Nucleus accumbens (tissue), 56 donors: ENCODE measurements around the gene TM4SF18.

ENCODE experiments used
- DNase-seq, 56 donors: peaks; one replicate each; lab custom pipeline; 2025; lab: John Stamatoyannopoulos, UW

TM4SF18 gene

GRCh38 chr3:149331396-149331795, 2.0 kb downstream of the TM4SF18 start:
- DNase-seq = no peak

DNA sequence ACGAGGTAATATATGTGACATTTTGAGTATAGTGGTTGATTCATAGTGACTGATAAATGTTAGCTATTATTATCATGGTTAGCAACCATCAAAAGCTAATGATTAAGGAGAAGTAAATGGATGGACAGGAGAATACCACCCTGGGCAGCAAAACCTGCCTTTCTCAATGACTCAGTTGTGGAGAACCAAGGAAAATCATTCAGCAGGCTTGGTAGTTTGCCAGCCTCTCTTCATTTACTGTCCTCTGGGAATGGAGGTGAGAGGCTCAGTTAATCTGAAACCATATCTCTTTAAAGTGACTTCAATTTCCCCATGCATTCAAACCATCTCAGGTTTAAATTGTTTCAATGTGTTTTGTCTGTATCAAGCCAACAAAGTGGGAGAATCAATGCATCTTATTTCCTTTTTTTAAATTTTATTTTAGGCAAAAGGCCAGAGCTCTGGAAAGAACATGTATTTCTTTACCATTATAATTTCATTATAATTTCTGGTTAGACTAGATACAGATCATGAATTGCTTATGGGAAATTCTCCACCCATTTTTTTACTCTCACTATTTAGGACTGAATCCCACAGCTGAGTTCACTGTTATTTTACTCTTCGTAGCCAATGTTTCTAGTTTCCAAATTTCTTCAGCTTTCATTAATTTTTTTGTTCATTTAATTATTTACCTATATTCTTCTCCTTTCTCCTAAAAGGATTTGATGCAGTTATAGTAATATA, 2.7 kb downstream of the TM4SF18 start:
- no peak for DNase-seq

DNA sequence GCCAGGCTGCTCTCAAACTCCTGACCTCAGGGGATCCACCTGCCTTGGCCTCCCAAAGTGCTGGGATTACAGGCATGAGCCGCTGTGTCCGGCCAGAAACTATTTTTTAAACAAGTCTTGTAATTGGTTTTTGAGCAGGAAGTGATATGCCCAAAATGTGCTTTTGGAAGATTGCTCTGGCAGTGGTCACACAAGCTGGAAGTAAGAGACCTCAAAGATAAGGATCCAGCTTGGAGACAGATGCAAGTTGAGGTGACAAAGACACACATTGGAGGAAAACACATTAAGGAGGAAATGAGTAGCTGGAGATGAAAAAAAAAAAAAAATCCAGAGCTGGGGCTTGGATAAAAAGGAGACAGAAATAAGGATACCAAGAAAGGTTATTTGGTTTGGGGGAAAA, 6.3 kb downstream of the TM4SF18 start:
- no peak for DNase-seq

GRCh38 chr3:149325581-149325980, 7.9 kb downstream of the TM4SF18 start:
- no peak for DNase-seq

DNA sequence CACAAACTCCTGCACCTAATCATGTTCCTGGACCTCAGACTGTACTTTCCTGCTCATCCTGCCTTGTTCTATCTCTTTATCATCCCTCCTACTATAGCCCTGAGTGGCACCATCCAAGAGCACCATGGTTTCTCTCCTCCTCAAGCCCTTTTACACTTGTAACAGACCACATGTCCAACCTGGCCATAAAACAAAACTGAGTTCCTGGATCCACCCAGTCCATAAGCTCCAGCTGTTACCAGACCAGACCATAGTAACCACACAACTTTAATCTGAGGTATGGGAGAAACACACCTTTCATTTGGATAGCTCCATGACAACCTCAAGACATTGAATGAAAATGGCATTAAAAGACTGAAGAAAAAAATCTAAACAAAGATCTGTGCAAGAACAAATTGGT, 9.1 kb downstream of the TM4SF18 start:
- no peak for DNase-seq

GRCh38 chr3:149321640-149322039, 11.8 kb downstream of the TM4SF18 start:
- DNase-seq = no peak

GRCh38 chr3:149321136-149321535, 12.3 kb downstream of the TM4SF18 start:
- DNase-seq = no peak

DNA sequence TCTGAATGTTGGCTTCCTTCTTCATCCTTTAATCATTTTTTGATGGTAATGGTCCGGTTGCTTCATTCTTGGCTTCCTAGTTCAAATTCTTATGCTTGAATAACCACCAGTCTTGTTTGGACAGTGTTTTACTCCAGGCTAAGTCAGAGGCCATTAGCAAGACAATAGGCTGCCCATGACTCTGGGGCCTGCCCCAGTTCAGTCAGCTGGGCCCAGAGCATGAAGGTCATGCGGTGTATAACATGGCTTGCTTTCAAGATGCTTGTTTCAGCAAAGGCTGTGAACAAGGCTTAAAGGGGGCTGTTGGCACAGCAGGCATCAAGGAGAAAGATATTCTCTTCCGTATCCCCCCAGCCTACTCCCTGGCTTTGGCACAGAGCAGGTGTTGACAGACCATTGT, 13.7 kb downstream of the TM4SF18 start:
- DNase-seq = no peak

DNA sequence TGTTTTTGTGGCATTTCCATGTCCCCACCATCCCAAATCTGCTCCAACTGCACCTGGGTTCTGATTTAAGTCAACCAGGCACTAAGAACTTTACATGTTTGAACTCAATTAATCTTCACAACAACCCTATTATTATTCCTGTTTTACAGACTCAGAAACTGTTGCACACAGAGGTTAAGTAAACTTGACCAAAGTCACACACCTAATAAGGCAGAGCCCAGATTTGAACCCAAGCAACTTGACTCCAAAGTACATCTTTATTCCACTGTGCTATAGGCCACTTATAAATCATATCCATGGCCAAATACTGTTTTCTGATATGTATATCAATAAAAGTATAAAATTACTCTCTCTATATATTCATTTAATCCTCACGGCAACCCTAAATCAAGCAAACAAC, 16.4 kb downstream of the TM4SF18 start:
- DNase-seq = no peak

DNA sequence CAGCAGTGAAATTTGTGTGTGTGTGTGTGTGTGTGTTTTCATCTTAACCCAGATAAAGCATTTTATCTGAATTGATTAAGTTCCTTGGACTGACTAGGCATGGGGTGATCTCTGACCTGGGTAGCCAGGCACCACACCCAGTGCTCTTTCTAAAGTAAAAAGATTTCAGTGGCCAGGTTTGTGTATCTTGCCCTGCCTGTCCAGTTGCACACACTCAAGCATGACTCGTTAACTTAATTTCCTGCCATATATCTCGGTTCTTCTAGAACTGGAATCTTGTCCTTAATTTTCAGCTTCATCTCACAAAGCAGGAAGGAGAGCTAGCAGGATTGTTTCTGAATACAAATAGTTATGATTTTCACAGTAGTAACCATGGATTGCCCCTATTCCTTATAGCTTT, 17.0 kb downstream of the TM4SF18 start:
- no peak for DNase-seq

GRCh38 chr3:149315694-149316093, 17.7 kb downstream of the TM4SF18 start:
- no peak for DNase-seq

GRCh38 chr3:149314807-149315578, 18.4 kb downstream of the TM4SF18 start:
- DNase-seq = no peak

- DNase-seq = no peak
Measured at GRCh38 chr3:149313542-149313941, 19.9 kb downstream of the TM4SF18 start.

- DNase-seq = no peak
Measured at GRCh38 chr3:149310796-149311534, 22.5 kb downstream of the TM4SF18 start.

DNA sequence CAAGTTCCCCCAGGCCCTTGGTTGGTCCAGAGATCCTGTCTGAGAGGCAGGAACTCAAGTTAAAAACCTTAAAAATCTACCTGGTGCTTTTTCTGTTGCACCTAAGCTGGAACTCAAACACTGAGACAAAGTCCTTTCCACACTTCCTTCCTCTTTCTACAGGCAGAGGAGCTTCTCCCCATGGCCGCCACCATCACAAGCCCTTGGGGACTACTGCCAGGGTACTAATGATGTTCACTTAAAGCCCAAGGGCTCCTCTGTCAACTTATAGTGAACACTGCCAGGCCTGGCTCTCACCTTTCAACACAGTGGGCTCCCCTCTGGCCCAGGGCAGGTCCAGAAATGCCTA, 26.0 kb downstream of the TM4SF18 start:
- no peak for DNase-seq

DNA sequence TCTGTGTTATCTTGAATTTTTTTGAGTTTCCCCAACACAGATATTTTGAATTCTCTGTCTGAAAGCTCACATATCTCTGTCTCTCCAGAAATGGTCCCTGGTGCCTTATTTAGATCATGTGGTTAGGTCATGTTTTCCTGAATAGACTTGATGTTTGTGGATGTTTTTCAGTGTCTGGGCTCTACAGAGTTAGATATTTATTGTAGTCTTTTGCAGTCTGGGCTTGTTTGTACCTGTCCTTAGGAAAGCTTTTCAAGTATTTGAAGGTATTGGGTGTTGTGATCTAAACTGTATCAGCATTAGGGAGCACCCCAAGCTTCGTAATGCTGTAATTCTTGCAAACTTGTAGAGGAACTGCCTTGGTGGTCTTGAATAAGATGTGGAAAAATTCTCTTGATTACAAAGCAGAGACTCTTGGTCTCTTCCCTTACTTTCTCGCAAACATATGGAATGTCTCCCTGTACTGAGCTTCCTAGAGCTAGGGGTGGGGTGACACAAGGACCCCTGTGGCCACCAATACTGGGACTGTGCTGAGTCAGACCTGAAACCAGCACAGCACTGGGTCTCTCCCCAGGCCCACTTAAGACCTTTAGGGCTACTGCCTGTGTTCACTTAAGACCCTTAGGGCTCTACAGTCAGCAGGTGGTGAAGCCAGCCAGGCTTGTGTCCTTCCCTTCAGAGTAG, 26.5 kb downstream of the TM4SF18 start:
- no peak for DNase-seq

GRCh38 chr3:149305376-149305775, 28.1 kb downstream of the TM4SF18 start:
- no peak for DNase-seq

DNA sequence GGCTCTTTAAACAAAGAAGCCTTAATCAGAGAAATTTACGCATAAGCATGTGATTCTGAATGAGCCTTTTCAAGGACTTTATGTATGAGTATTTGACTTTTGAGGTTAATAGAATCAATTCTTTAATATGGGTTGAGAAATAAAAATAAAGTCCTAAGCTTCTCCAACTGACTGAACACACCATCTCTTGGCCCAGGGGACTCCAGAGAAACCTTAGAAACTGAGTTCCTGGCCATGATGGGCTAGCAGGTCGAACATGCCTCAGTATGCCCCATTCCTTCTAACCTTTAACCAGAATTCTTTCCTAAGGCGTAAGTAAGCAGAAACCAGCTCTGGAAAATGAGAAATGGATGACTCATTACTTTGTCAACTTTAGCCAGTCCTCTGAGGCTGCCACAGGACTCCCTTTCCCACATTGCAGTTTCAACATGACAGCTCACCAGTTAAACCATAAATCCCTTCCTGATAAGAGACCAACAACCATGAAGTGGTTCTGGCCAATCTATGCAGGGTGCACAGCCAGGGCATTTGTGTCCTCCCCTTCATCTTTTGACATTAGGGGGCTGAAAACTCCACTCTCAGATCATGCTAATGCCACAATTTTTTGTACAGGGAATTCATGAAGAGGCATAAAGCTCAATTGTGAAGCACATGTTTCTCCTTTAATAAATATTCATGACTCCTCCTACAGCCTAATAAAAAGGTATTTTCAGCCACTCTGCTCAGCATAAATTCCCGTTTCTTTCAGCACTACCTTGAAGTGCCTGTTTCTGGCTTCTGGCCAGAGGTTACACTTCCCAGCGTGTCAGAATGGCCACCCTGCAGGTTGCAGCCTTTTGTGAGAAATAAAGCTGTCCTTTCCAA, 33.3 kb downstream of the TM4SF18 start:
- peak in 2 of 56 donors; percentile 3 to 9 for DNase-seq

GRCh38 chr3:149296972-149297371, 36.5 kb downstream of the TM4SF18 start:
- no peak for DNase-seq

DNA sequence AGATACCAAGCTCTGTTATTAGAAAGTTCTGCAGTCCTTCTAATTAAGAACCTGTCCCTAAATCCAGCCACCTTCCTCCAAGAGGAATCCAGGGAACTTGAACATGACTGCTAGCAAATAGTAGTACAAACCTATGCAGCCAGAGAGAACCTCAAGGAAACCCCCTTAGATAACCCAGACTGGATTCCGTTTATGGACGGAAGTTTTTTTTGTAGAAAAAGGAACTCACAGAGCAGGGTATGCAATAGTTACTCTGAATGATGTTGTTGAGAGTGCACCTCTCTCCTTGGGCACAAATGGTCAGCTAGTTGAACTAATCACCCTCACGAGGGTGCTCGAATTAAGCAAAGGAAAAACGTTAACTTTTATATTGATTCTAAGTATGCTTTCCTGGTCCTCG, 40.8 kb downstream of the TM4SF18 start:
- DNase-seq = no peak
